A673 (cell line): Measurements from ENCODE around the gene RPS6KA5.

Experiments
- EZH2 ChIP-seq: fragments of 200-600 bp; sonication (generic); IDR thresholded peaks from 2 replicates; pipeline ENCODE4 v1.6.1; 2017; ENCODE audit warnings: borderline replicate concordance, low read depth, mild to moderate bottlenecking, mixed read lengths, antibody characterized with exemption, low read length; ENCODE audit not compliant: poor library complexity, severe bottlenecking
- TF ChIP-seq, protein P1 (sequence below): fragments of 300-800, 200-600 bp; sonication (generic); conservative IDR thresholded peaks from 2 replicates; pipeline ENCODE4 v1.5.1; 2017; ENCODE audit warnings: low read depth, mild to moderate bottlenecking, antibody characterized with exemption, low read length, moderate library complexity, mixed read lengths

DNA sequence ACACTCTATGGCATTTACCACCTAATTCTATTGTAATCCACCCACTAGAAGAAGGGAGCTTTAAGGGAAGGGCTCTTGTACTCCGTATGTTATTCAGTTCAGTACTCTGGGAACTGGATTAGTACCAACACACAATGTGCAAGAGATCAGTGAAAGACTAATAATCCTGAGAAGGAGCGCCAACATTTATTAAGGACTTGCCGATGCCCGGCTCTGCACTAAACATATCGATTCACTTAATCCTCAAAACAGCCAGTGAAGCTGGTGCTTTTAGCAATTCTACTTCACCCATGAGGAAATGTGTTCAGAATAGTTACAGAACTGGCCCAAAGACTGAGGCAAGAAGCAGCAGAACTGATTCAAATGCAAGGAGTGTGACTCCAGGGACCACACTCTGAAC is 80.9 kb downstream of the RPS6KA5 start:
- TF ChIP-seq, protein P1, sequence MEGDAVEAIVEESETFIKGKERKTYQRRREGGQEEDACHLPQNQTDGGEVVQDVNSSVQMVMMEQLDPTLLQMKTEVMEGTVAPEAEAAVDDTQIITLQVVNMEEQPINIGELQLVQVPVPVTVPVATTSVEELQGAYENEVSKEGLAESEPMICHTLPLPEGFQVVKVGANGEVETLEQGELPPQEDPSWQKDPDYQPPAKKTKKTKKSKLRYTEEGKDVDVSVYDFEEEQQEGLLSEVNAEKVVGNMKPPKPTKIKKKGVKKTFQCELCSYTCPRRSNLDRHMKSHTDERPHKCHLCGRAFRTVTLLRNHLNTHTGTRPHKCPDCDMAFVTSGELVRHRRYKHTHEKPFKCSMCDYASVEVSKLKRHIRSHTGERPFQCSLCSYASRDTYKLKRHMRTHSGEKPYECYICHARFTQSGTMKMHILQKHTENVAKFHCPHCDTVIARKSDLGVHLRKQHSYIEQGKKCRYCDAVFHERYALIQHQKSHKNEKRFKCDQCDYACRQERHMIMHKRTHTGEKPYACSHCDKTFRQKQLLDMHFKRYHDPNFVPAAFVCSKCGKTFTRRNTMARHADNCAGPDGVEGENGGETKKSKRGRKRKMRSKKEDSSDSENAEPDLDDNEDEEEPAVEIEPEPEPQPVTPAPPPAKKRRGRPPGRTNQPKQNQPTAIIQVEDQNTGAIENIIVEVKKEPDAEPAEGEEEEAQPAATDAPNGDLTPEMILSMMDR, result no peak
- TF ChIP-seq EZH2, result no peak
